GM12878 (cell line): ENCODE results near the gene GRM7. TPM values are rescaled to one million over a fixed set of nuclear protein-coding genes. Genes with fewer than 3 reads are reported as not detected.

ENCODE experiments used
- ATAC-seq: fragments of 200-7000 bp; cut with Tn5 transposase; 3 replicates; pipeline ENCODE4 v1.9.1; 2020; ENCODE audit warnings: mild to moderate bottlenecking, moderate library complexity
- BruUV-seq: library from RNA; stranded (reverse); fragments of 400-500 nt; replicated peaks from 2 replicates; lab custom pipeline; 2021; lab: Mats Ljungman, UMichigan
- CTCF ChIA-PET: fragments of 300-600 bp; sonication (Branson Sonifier 250); formaldehyde crosslinking; extraction: SDS; loops from one replicate; lab custom pipeline; 2021; ENCODE audit warnings: inconsistent platforms; lab: Yijun Ruan, JAX
- POLR2A ChIA-PET: fragments of 350-600 bp; formaldehyde crosslinking; extraction: SDS; loops from one replicate; lab custom pipeline; 2021; ENCODE audit warnings: inconsistent platforms; lab: Charles Lee
- RAD21 ChIA-PET: fragments of 300-600 bp; sonication (Branson Sonifier 250); formaldehyde crosslinking; loops from one replicate; lab custom pipeline; 2023; ENCODE audit warnings: antibody characterized with exemption; ENCODE audit not compliant: unreplicated experiment; lab: Charles Lee
- SMC1A ChIA-PET: fragments of 300-600 bp; sonication (Branson Sonifier 250); formaldehyde crosslinking; loops from one replicate; lab custom pipeline; 2023; ENCODE audit not compliant: unreplicated experiment, uncharacterized antibody; lab: Charles Lee
- DNase-seq: peaks from one replicate; pipeline ENCODE4 v3.0.0-alpha.2; 2011; ENCODE audit warnings: low read depth, low spot score
- FAIRE-seq: peaks from 3 replicates; lab custom pipeline; 2011; peaks lifted over from hg19 to GRCh38; lab: Jason Lieb, UNC
- H2AFZ ChIP-seq: 2 replicates; pipeline ENCODE4 v1.6.0; 2011; ENCODE audit warnings: low read depth, low read length, control low read depth; ENCODE audit not compliant: control insufficient read depth
- H3K27ac ChIP-seq: 2 replicates; pipeline ENCODE4 v1.5.1; 2011; ENCODE audit warnings: control low read depth; ENCODE audit not compliant: control insufficient read depth, insufficient read depth
- H3K27me3 ChIP-seq, 2 experiments: replicated peaks in 1 of 2; 2 replicates each; pipeline versions ENCODE4 v1.6.0 to v1.6.1; 2011; ENCODE audit warnings: low read length in 1 of 2; ENCODE audit not compliant: control insufficient read depth in 2 of 2, insufficient read depth in 2 of 2
- H3K36me3 ChIP-seq, 2 experiments: 2 replicates each; pipeline ENCODE4 v1.5.1; 2011; ENCODE audit warnings: low read length in 1 of 2; ENCODE audit not compliant: control insufficient read depth in 2 of 2, insufficient read depth in 2 of 2
- H3K4me1 ChIP-seq: 2 replicates; pipeline ENCODE4 v1.6.1; 2011; ENCODE audit warnings: mild to moderate bottlenecking, low read length, moderate library complexity, mixed read lengths; ENCODE audit not compliant: control insufficient read depth, insufficient read depth
- H3K4me2 ChIP-seq: 2 replicates; pipeline ENCODE4 v1.6.0; 2011; ENCODE audit warnings: control low read depth; ENCODE audit not compliant: control insufficient read depth, insufficient read depth
- H3K4me3 ChIP-seq: fragments of 200-600 bp; sonication (generic); 2 replicates; pipeline ENCODE4 v1.5.1; 2016
- H3K79me2 ChIP-seq: 2 replicates; pipeline ENCODE4 v1.6.0; 2011; ENCODE audit warnings: low read length; ENCODE audit not compliant: control insufficient read depth, insufficient read depth
- H3K9ac ChIP-seq: 2 replicates; pipeline ENCODE4 v1.8.0; 2011; ENCODE audit warnings: low read length, control low read depth, mixed read lengths; ENCODE audit not compliant: control insufficient read depth, insufficient read depth
- H3K9me3 ChIP-seq: replicated peaks from 3 replicates; pipeline ENCODE4 v1.5.1; 2011; ENCODE audit warnings: mild to moderate bottlenecking, low read length; ENCODE audit not compliant: control insufficient read depth, insufficient read depth
- H4K20me1 ChIP-seq: 2 replicates; pipeline ENCODE4 v1.6.0; 2011; ENCODE audit not compliant: control insufficient read depth, insufficient read depth
- ATF2 ChIP-seq: IDR thresholded peaks from 2 replicates; pipeline ENCODE4 v1.6.1; 2012; ENCODE audit warnings: low read length, inconsistent platforms
- EP300 ChIP-seq, 2 experiments: fragments of 150-350 bp in 1 of 2; IDR thresholded peaks; 2 replicates each; pipeline ENCODE4 v1.6.1; 2011 to 2012; ENCODE audit warnings: low read depth in 2 of 2, low read length in 2 of 2, borderline replicate concordance in 1 of 2, improper control_type of control experiment in 1 of 2, inconsistent platforms in 1 of 2; ENCODE audit not compliant: control insufficient read depth in 1 of 2
- GABPA ChIP-seq: IDR thresholded peaks from 2 replicates; pipeline ENCODE4 v1.6.1; 2014; ENCODE audit warnings: antibody characterized with exemption, low read depth, mild to moderate bottlenecking, inconsistent platforms
- KDM1A ChIP-seq: fragments of 200-600 bp; sonication (generic); IDR thresholded peaks from 2 replicates; pipeline ENCODE4 v1.6.1; 2016; ENCODE audit warnings: borderline replicate concordance
- MAX ChIP-seq: IDR thresholded peaks from 2 replicates; pipeline ENCODE4 v1.6.1; 2012; ENCODE audit warnings: low read depth, low read length, improper control_type of control experiment
- MEF2B ChIP-seq: fragments of 450-650 bp; IDR thresholded peaks from 2 replicates; pipeline ENCODE4 v1.6.1; 2018; ENCODE audit warnings: mild to moderate bottlenecking, moderate library complexity; ENCODE audit not compliant: partially characterized antibody, poor library complexity, severe bottlenecking
- PAX5 ChIP-seq: IDR thresholded peaks from 2 replicates; pipeline ENCODE4 v1.6.1; 2011; ENCODE audit warnings: low read depth, low read length, borderline replicate concordance
- PRDM15 ChIP-seq: fragments of 450-650 bp; formaldehyde crosslinking; IDR thresholded peaks from 2 replicates; pipeline ENCODE4 v1.4.0; 2020; ENCODE audit warnings: mild to moderate bottlenecking, moderate library complexity
- SREBF1 ChIP-seq: IDR thresholded peaks from 2 replicates; pipeline ENCODE4 v1.6.1; 2012; ENCODE audit warnings: mild to moderate bottlenecking, low read length
- ZNF24 ChIP-seq: fragments of 450-650 bp; IDR thresholded peaks from 2 replicates; pipeline ENCODE4 v1.6.1; 2017; ENCODE audit warnings: antibody characterized with exemption, mild to moderate bottlenecking
- WGBS: methylation state at CpG from one replicate; pipeline ENCODE4 v1.1.6; 2016; ENCODE audit warnings: low lambda C conversion rate; ENCODE audit not compliant: insufficient replicate concordance, insufficient coverage; ENCODE audit errors: missing lambda C conversion rate; 5-methylcytosine and 5-hydroxymethylcytosine counted together
- in situ Hi-C: fragments of 300-500 bp; cut with MboI; formaldehyde crosslinking; loops from 9 replicates; pipeline ENCODE4 v1.14.3; 2018; ENCODE audit warnings: mixed read lengths
- intact Hi-C: fragments of 100-400 bp; cut with micrococcal nuclease; formaldehyde crosslinking; loops from one replicate; pipeline ENCODE4 v1.14.2; 2022; ENCODE audit not compliant: unreplicated experiment
- polyA plus RNA-seq, 11 experiments: library from polyadenylated mRNA; depleted of rRNA in 4 of 11; unstranded in 6 of 11; stranded (reverse) in 5 of 11; fragments of >200 nt; fragmentation: Nextera tagmentation in 4 of 11; fragmentation: Illumina TruSeq in 1 of 11; extraction: Ambion mirVana in 4 of 11; extraction: Trizol in 1 of 11; gene quantifications; 1 replicate in 1 of 11; 2 replicates in 10 of 11; pipeline versions ENCODE4 v1.2.1 to v1.2.3, GENCODE V29; 2011 to 2016; ENCODE audit warnings: inconsistent platforms in 2 of 11, missing spikeins in 2 of 11, low read depth in 1 of 11
- total RNA-seq, 4 experiments: library from RNA; depleted of rRNA in 3 of 4; stranded (reverse); fragments of >200 nt in 3 of 4; fragmentation: Illumina TruSeq in 1 of 4; extraction: Trizol in 1 of 4; gene quantifications; 2 replicates each; pipeline versions ENCODE4 v1.2.1 to v1.2.3, GENCODE V29; 2013 to 2021

GRM7 gene
- total and polyA plus RNA-seq, 10 of the 15 experiments (the other 5 are each of a cell fraction or from before 2014, with no cell fraction given), result not detected

- ChIA-PET RAD21 (interaction anchor here (0.5 to 3.0 kb wide), 5 partner anchors 37 to 86 kb away, joined by 3 to 11 read pairs (median 4); no protein-coding TSS in a partner anchor), SMC1A (interaction anchor here (0.9 to 3.4 kb wide), 6 partner anchors 8 to 128 kb away, joined by 3 to 11 read pairs (median 4); no protein-coding TSS in a partner anchor), CTCF (interaction anchor here (0.7 to 1.3 kb wide), 5 partner anchors 7 to 1035 kb away, joined by 3 to 4 read pairs (median 3); no protein-coding TSS in a partner anchor), POLR2A (interaction anchor here (1.0 kb wide), 1 partner anchor 70 kb away, joined by 5 read pairs; no protein-coding TSS in a partner anchor)
- in situ Hi-C loops, result no loop called here
- no peak for FAIRE-seq
- Histone ChIP-seq H4K20me1 (no peaks in the 10 kb centered on the region), H2AFZ (no peak overlapping the region), H3K4me1 (no peaks in the 10 kb centered on the region), H3K9ac (no peak overlapping the region), H3K27me3 (no peaks in the 10 kb centered on the region), H3K36me3 (no peaks in the 10 kb centered on the region; a peak in 1 of 4 replicates), H3K4me2 (no peak overlapping the region), H3K9me3 (no peaks in the 10 kb centered on the region; the same call in 2 of the 3 replicates), H3K4me3 (no peak overlapping the region), H3K27ac (no peak overlapping the region), H3K79me2 (no peaks in the 10 kb centered on the region)
- intact Hi-C loops, result loop anchor here (5.0 kb wide), 1 partner anchor 67 kb away; no protein-coding TSS in a partner anchor
- BruUV-seq, result no TSS peak
- DNase-seq, result peak; percentile 41
- TF ChIP-seq SREBF1, result 0 out of 2 replicates have a peak, but pooled peaks have one; percentile 8
- TF ChIP-seq KDM1A, result no peak
- 0 out of 2 replicates have a peak, but pooled peaks have one; percentile 0 for TF ChIP-seq ZNF24
- TF ChIP-seq PRDM15 (CRISPR knock-in tag), result no peak
- peak; percentile 17 for TF ChIP-seq MEF2B
- peak in 1 of 2 experiments; percentile 52; a peak in 1 of 4 replicates for TF ChIP-seq EP300 (IDR thresholded peaks at IDR 0.05; ENCODE audit: borderline replicate concordance in 1 of 2, control insufficient read depth in 1 of 2, low read depth in 2 of 2, low read length in 2 of 2)
- no peak for TF ChIP-seq PAX5
- no peak for TF ChIP-seq MAX
- TF ChIP-seq ATF2, result no peak
- TF ChIP-seq GABPA, result no peak
- WGBS, result 2% methylated on average over 2 of the region's 2 CpGs
- ATAC-seq, result peak; percentile 46
These were observed 343.9 kb downstream of the GRM7 start for GRCh38 chr3:7204848-7205156.
